MCF 10A (cell line): Measurements from ENCODE around the gene RAB43. TPM values are rescaled to one million over a fixed set of nuclear protein-coding genes. Genes with fewer than 3 reads are reported as not detected.
A peak's percentile ranks its signal among the peaks of the same experiment; 100 is the strongest.

Experiments
- BruUV-seq: library from RNA; stranded (reverse); fragments of 400-500 nt; replicated peaks from 2 replicates; lab custom pipeline; 2021; lab: Mats Ljungman, UMichigan
- CTCF ChIA-PET: fragments of 300-600 bp; sonication (Branson Sonifier 250); formaldehyde crosslinking; extraction: SDS; loops from one replicate; lab custom pipeline; 2021; ENCODE audit warnings: antibody characterized with exemption, inconsistent platforms; lab: Yijun Ruan, JAX
- POLR2A ChIA-PET: fragments of 300-600, 350-650 bp; sonication (Branson Sonifier 250); formaldehyde crosslinking; extraction: SDS; loops from one replicate; lab custom pipeline; 2020; ENCODE audit warnings: antibody characterized with exemption, inconsistent platforms; lab: Yijun Ruan, JAX
- DNase-seq: peaks from one replicate; pipeline ENCODE4 v3.0.0-alpha.2; 2018; ENCODE audit not compliant: unreplicated experiment
- H3K27ac Mint-ChIP-seq: one replicate; pipeline ENCODE4 v1.8.0; 2022; ENCODE audit warnings: mild to moderate bottlenecking, low read depth, mixed read lengths; ENCODE audit not compliant: unreplicated experiment
- H3K27me3 Mint-ChIP-seq: one replicate; pipeline ENCODE4 v1.8.0; 2022; ENCODE audit warnings: mixed read lengths; ENCODE audit not compliant: insufficient read depth, unreplicated experiment
- H3K36me3 Mint-ChIP-seq: one replicate; pipeline ENCODE4 v1.8.0; 2022; ENCODE audit warnings: mild to moderate bottlenecking, moderate library complexity, mixed read lengths; ENCODE audit not compliant: insufficient read depth, unreplicated experiment
- H3K4me1 Mint-ChIP-seq: one replicate; pipeline ENCODE4 v1.8.0; 2022; ENCODE audit warnings: mixed read lengths; ENCODE audit not compliant: insufficient read depth, unreplicated experiment
- H3K4me3 Mint-ChIP-seq: one replicate; pipeline ENCODE4 v1.8.0; 2022; ENCODE audit warnings: mild to moderate bottlenecking, moderate library complexity, mixed read lengths; ENCODE audit not compliant: unreplicated experiment
- H3K9me3 Mint-ChIP-seq: one replicate; pipeline ENCODE4 v1.8.0; 2022; ENCODE audit warnings: mixed read lengths; ENCODE audit not compliant: unreplicated experiment
- CTCF ChIP-seq: fragments of 200-600 bp; IDR thresholded peaks from one replicate; pipeline ENCODE4 v1.8.0; 2022; ENCODE audit warnings: antibody characterized with exemption, mild to moderate bottlenecking; ENCODE audit not compliant: unreplicated experiment
- intact Hi-C: fragments of 100-400 bp; cut with micrococcal nuclease; formaldehyde crosslinking; loops from 2 replicates; pipeline ENCODE4 v1.14.1; 2022
- total RNA-seq: library from RNA; stranded (reverse); gene quantifications from 2 replicates; pipeline ENCODE4 v1.2.3, GENCODE V29; 2022

Gene RAB43
- total RNA-seq, 1 experiment from 2014 or later = 18.9 TPM

- ChIA-PET POLR2A (no interaction called here), CTCF (interaction anchor here (1.6 kb wide), 1 partner anchor 89 kb away, joined by 10 read pairs; no protein-coding TSS in a partner anchor)
- H3K9me3 Mint-ChIP-seq = no peaks in the 10 kb centered on the region
- no TSS peak for BruUV-seq
- H3K4me3 Mint-ChIP-seq = no peak overlapping the region
- intact Hi-C loops = no loop called here
- H3K27me3 Mint-ChIP-seq = peaks cover 20% of the 10 kb centered on the region
- no peak for TF ChIP-seq CTCF
- no peak for DNase-seq
- H3K27ac Mint-ChIP-seq = no peak overlapping the region
- H3K4me1 Mint-ChIP-seq = no peaks in the 10 kb centered on the region
- no peaks in the 10 kb centered on the region for H3K36me3 Mint-ChIP-seq
Observed at GRCh38 chr3:129059311-129059958, 62.2 kb downstream of the RAB43 start.

DNA sequence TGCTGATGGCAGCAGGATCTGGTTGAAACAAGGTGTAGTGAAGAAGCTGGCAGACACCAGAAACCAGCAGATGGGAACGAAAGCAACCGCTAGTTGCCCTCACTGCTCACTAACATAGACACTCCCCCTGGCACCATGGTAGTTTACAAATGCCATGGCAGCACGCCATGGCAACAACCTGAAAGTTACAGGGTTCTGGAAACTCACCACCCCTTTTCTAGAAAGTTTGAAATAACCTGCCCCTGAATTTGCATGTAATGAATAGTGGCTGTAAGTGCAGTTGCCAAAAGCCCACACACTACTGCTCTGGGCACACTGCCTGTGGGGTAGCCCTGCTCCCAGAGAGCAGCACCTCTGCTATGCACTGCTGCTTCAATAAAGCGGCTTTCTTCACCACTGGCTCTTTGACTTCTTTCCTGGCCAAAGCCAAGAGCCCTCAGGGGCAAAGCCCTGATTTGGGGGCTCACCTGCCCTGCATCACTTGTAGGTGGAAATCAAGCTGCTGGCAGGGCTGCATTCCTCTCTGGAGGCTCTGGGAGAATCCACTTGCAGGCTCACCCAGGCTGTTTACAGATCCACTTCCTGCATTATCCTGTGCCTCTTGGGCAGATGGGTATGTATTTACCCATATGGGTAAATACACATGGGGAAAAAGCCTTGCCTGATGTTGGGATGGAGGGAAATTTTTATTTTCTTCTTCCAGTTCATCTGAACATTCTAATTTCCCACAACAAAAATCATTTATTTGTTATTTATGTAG, 63.0 kb downstream of the RAB43 start:
- BruUV-seq = no TSS peak
- H3K27ac Mint-ChIP-seq = no peak overlapping the region
- H3K27me3 Mint-ChIP-seq = peaks cover 20% of the 10 kb centered on the region
- no peak overlapping the region for H3K4me3 Mint-ChIP-seq
- H3K36me3 Mint-ChIP-seq = no peaks in the 10 kb centered on the region
- H3K9me3 Mint-ChIP-seq = no peaks in the 10 kb centered on the region
- POLR2A ChIA-PET = interaction anchor here (0.7 kb wide), 2 partner anchors 61 to 63 kb away, joined by 3 read pairs; partner anchors contain the start of gene RAB43
- intact Hi-C loops = no loop called here
- TF ChIP-seq CTCF = no peak
- CTCF ChIA-PET = no interaction called here
- peaks cover 3% of the 10 kb centered on the region for H3K4me1 Mint-ChIP-seq
- DNase-seq = peak; percentile 17

- intact Hi-C loops = no loop called here
- peaks cover 9% of the 10 kb centered on the region for H3K4me1 Mint-ChIP-seq
- no peak overlapping the region for H3K4me3 Mint-ChIP-seq
- H3K9me3 Mint-ChIP-seq = no peaks in the 10 kb centered on the region
- ChIA-PET POLR2A (no interaction called here), CTCF (interaction anchor here (0.7 kb wide), 1 partner anchor 87 kb away, joined by 3 read pairs; no protein-coding TSS in a partner anchor)
- TF ChIP-seq CTCF = no peak
- H3K27me3 Mint-ChIP-seq = peaks cover 20% of the 10 kb centered on the region
- H3K27ac Mint-ChIP-seq = no peak overlapping the region
- BruUV-seq = no TSS peak
- H3K36me3 Mint-ChIP-seq = no peaks in the 10 kb centered on the region
- DNase-seq = no peak
Observed at GRCh38 chr3:129057249-129057648, 64.4 kb downstream of the RAB43 start.

GRCh38 chr3:129056451-129057173, 65.0 kb downstream of the RAB43 start:
- Mint-ChIP-seq H3K9me3 (no peaks in the 10 kb centered on the region), H3K4me1 (peaks cover 9% of the 10 kb centered on the region), H3K27me3 (peaks cover 20% of the 10 kb centered on the region), H3K27ac (no peak overlapping the region), H3K4me3 (no peak overlapping the region), H3K36me3 (no peaks in the 10 kb centered on the region)
- ChIA-PET CTCF (interaction anchor here (0.7 kb wide), 1 partner anchor 87 kb away, joined by 3 read pairs; no protein-coding TSS in a partner anchor), POLR2A (no interaction called here)
- BruUV-seq = no TSS peak
- no peak for TF ChIP-seq CTCF
- no peak for DNase-seq
- intact Hi-C loops = no loop called here
